Small intestine (tissue), 7 donors: ENCODE data around the gene SLC22A14. TPM values are rescaled to one million over a fixed set of nuclear protein-coding genes. Genes with fewer than 3 reads are reported as not detected.

Experiments used
- DNase-seq, 2 donors: peaks; one replicate each; pipeline versions ENCODE4 v3.0.0 to v3.0.0-alpha.2; 2013
- FAIRE-seq: peaks from 2 replicates; lab custom pipeline; 2012; peaks lifted over from hg19 to GRCh38; lab: Jason Lieb, UNC
- H3K27ac ChIP-seq, 3 donors: one replicate each; pipeline ENCODE4 v1.5.1; 2013; ENCODE audit warnings: low read length in 2 of 3, mild to moderate bottlenecking in 2 of 3, control low read depth in 1 of 3, inconsistent platforms in 1 of 3, low read depth in 1 of 3, moderate library complexity in 1 of 3
- H3K27me3 ChIP-seq, 3 donors: one replicate each; pipeline ENCODE4 v1.6.1; 2013; ENCODE audit warnings: low read length in 3 of 3, inconsistent platforms in 1 of 3; ENCODE audit not compliant: control insufficient read depth in 3 of 3, insufficient read depth in 3 of 3
- H3K36me3 ChIP-seq, 3 donors: one replicate each; pipeline ENCODE4 v1.6.1; 2013; ENCODE audit warnings: low read length in 3 of 3, inconsistent platforms in 1 of 3, low read depth in 1 of 3, mild to moderate bottlenecking in 1 of 3, moderate library complexity in 1 of 3; ENCODE audit not compliant: control insufficient read depth in 3 of 3, insufficient read depth in 2 of 3
- H3K4me1 ChIP-seq, 3 donors: one replicate each; pipeline ENCODE4 v1.6.1; 2013; ENCODE audit warnings: low read length in 2 of 3, inconsistent platforms in 1 of 3, low read depth in 1 of 3, mild to moderate bottlenecking in 1 of 3, moderate library complexity in 1 of 3; ENCODE audit not compliant: control insufficient read depth in 3 of 3, insufficient read depth in 2 of 3
- H3K4me3 ChIP-seq, 3 donors: one replicate each; pipeline ENCODE4 v1.5.1; 2013; ENCODE audit warnings: low read length in 3 of 3, control low read depth in 1 of 3, inconsistent platforms in 1 of 3, low read depth in 1 of 3, mild to moderate bottlenecking in 1 of 3, moderate library complexity in 1 of 3
- H3K9me3 ChIP-seq, 2 donors: one replicate each; pipeline ENCODE4 v1.6.1; 2013; ENCODE audit warnings: low read depth in 1 of 2, low read length in 1 of 2; ENCODE audit not compliant: control insufficient read depth in 2 of 2, insufficient read depth in 1 of 2
- WGBS, 3 donors: extraction: QIAGEN DNeasy Blood & Tissue Kit; methylation state at CpG; one replicate each; pipeline ENCODE4 v1.1.7; 2013; 5-methylcytosine and 5-hydroxymethylcytosine counted together
- polyA plus RNA-seq, 4 donors: library from polyadenylated mRNA; stranded (reverse) in 3 of 4; unstranded in 1 of 4; fragments of 200-250 nt in 3 of 4; fragments of 120-200 nt in 1 of 4; gene quantifications; one replicate each; pipeline versions ENCODE4 v1.2.1 to v1.2.3, GENCODE V29; 2013
- donor health status: healthy with polysubstance abuse.
- donor health status: control.
- donor health status: control.
- donor health status: Bipolar disorder and iron deficiency.
- donor health status: healthy.

SLC22A14 gene
- polyA plus RNA-seq, 4 donors, result 0.04 to 0.27 (median 0.09) TPM; not detected in 1

DNA sequence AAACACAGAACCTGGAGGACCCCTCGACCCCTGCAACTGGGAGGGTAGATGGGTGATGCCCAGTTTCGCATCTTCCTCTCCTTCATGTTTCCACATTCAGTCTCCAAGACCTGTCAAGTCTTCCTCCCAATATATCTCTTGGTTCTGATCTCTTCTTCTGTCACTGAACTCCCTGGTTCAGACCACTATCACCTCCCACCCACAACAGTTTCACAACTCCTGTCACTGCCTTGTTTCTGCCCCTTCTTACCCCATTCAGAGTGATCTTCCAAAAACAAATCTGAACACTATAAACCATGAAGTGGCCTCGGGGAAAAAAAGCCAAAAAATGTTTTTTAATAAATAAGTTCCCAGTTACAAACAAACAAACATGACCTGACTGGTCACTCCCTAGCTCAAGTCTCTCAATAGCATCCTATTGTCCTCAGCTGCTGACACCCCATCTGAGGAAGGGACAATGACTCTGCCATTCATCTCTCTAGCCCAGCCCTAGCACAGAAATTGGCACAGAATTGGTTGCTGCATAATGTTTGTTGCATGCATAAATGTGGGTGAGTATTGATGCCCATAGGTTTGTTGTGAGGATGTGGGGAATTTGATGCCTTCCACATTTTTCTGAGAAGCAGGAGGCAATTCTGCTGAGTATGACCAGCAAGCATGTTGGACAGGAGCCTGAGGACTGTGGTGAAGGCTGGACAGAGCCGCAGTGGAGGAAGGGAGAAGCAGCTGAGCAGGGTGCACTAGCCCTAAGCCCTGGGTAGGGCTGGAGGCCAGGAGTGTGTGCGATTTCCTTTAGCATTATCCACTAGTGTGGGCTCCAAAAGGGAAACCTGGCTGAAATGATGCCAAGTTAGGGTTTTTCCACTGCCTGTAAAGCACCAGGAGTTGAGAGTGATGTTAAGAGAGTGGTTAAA is 52.3 kb downstream of the SLC22A14 start:
- DNase-seq, result no peak
- Histone ChIP-seq H3K9me3 (no peaks in the 10 kb centered on the region), H3K27ac (no peak overlapping the region), H3K27me3 (no peaks in the 10 kb centered on the region), H3K36me3 (no peaks in the 10 kb centered on the region), H3K4me1 (no peaks in the 10 kb centered on the region), H3K4me3 (no peak overlapping the region)
- FAIRE-seq, result no peak
- 70 to 82% (median 80%) methylated on average over 5 of the region's 5 CpGs for WGBS, 3 donors

DNA sequence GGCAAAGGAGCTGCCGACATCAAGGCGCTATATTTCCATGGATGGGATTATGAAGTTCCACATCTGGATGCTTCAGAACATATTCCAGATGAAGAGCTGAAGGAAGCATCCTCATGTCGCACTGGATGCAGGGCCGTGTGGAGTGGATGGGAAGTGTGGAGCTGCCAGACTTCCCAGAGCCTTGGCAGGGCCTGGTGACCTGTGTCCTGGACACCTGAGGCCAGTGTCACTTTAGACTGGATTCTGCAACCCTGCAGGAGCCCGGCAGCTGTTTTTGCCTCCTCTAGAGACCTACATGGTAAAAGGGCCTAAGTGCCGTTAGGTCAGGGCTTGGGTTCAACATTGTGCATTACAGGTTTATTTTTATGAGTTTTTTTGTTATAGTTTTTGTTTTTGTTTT is 53.2 kb downstream of the SLC22A14 start:
- Histone ChIP-seq H3K4me3 (no peak overlapping the region), H3K27me3 (no peaks in the 10 kb centered on the region), H3K4me1 (no peaks in the 10 kb centered on the region), H3K36me3 (no peaks in the 10 kb centered on the region), H3K9me3 (no peaks in the 10 kb centered on the region), H3K27ac (no peak overlapping the region)
- 84 to 86% (median 86%) methylated on average over 6 of the region's 6 CpGs for WGBS, 3 donors
- DNase-seq (no peak), FAIRE-seq (no peak)

DNA sequence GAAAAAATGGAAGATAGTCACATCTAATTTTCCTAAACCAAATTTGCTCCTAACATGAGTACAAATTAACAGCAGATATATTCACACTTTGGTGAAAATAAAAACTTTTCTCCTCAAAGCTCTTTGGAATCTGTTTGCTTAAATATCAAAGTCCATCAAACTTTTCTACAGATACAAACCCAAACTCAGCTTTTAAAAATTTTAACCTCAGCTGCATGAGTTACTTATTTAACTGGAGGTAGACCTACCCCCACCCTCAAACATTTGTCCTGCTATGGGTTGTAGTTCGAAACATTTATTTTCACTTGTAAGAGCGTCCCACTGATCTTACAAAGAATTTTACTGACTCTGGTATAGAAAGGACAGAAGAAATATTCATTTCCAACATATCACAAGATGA is 55.6 kb downstream of the SLC22A14 start:
- no peak overlapping the region for H3K27ac ChIP-seq
- no peaks in the 10 kb centered on the region for H3K27me3 ChIP-seq
- FAIRE-seq (no peak), DNase-seq (no peak)
- 88 to 93% (median 90%) methylated on average over 2 of the region's 2 CpGs for WGBS, 3 donors
- no peaks in the 10 kb centered on the region for H3K9me3 ChIP-seq
- H3K4me3 ChIP-seq, result no peak overlapping the region
- no peaks in the 10 kb centered on the region for H3K4me1 ChIP-seq
- no peaks in the 10 kb centered on the region for H3K36me3 ChIP-seq

DNA sequence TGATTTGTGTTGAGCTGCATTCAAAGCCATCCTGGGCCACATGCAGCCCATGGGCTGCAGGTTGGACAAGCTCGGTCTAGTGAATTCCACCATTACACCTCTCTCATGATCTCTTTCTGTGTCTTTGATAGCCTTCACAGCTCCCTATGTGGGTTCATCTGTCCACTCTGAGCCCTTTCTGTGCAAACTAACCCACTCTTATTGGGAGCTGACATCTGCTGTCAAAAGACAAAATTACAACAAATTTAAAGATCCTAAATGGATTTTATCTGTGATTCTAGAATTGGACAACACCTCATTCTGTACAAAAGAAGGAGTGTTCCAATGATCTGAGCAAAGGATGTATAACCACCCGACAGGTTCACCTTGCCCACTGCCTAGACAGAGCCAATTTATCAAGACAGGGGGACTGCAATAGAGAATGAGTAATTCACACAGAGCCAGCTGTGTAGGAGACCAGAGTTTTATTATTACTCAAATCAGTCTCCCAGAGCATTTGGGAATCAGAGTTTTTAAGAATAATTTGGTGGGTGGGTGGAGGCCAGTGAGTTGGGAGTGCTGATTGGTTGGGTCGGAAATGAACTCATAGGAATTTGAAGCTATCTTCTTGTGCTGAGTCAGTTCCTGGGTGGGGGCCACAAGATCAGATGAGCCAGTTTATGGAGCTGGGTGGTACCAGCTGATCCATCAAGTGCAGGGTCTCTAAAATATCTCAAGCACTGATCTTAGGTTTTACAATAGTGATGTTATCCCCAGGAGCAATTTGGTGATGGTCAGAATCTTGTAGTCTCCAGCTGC is 61.9 kb downstream of the SLC22A14 start:
- 90 to 98% (median 90%) methylated on average over 3 of the region's 3 CpGs for WGBS, 3 donors

DNA sequence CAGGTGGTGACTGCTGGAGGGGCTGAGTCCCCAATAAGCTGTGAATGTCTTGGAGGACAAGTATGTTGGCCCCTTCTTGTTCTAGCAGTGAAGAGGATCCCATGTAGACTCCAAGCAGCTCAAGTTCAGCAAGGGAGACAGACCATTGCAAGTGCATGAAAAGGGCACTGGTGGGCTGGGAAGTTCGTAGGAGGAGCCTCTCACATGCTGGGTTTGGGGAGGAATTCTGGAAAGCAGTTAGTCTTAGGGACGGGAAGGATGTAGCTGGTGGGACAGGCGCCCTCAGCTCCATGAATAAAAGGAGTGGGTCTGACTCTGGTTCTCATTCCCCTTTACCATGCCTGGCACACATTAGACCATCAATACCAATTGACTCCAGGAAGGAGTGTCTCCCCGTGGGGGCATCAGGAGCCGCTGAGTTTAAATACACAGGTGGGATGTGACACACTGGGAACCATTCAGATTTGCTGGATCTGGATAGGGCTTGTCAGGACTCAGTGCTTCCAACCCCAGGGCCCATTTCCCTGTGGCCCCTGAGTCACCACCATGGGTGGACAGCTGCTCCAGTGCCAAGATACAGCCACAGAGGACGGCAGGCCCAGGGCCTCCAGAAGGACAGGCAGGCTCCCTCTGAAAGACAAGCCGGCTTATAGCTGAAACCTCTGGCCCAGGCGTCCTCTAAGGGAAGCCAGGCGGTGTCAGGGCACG is 63.9 kb downstream of the SLC22A14 start:
- peaks cover 0 to 19% (median 0%) of the 10 kb centered on the region in 3 donors for H3K36me3 ChIP-seq
- H3K4me1 ChIP-seq, result peaks cover 2 to 3% (median 3%) of the 10 kb centered on the region in 3 donors
- no peak for FAIRE-seq
- no peak for DNase-seq
- no peaks in the 10 kb centered on the region for H3K27me3 ChIP-seq
- H3K9me3 ChIP-seq, result peaks cover 0 to 4% of the 10 kb centered on the region in 2 donors
- WGBS, 3 donors, result 42 to 52% (median 43%) methylated on average over 9 to 10 of the region's 10 CpGs
- H3K4me3 ChIP-seq, result peak overlapping the region in 1 of 3 donors; percentile 59
- peak overlapping the region; percentile 21 to 34 (median 21) for H3K27ac ChIP-seq

More for the DNA sequence above, 61.9 kb downstream of the SLC22A14 start:
- DNase-seq, result no peak
- peaks cover 0 to 14% (median 0%) of the 10 kb centered on the region in 3 donors for H3K36me3 ChIP-seq
- H3K4me1 ChIP-seq, result peaks cover under 1 to 3% (median 2%) of the 10 kb centered on the region in 3 donors
- no peaks in the 10 kb centered on the region for H3K27me3 ChIP-seq
- FAIRE-seq, result no peak
- H3K9me3 ChIP-seq, result peaks cover 0 to 4% of the 10 kb centered on the region in 2 donors
- no peak overlapping the region for H3K27ac ChIP-seq
- H3K4me3 ChIP-seq, result no peak overlapping the region

DNA sequence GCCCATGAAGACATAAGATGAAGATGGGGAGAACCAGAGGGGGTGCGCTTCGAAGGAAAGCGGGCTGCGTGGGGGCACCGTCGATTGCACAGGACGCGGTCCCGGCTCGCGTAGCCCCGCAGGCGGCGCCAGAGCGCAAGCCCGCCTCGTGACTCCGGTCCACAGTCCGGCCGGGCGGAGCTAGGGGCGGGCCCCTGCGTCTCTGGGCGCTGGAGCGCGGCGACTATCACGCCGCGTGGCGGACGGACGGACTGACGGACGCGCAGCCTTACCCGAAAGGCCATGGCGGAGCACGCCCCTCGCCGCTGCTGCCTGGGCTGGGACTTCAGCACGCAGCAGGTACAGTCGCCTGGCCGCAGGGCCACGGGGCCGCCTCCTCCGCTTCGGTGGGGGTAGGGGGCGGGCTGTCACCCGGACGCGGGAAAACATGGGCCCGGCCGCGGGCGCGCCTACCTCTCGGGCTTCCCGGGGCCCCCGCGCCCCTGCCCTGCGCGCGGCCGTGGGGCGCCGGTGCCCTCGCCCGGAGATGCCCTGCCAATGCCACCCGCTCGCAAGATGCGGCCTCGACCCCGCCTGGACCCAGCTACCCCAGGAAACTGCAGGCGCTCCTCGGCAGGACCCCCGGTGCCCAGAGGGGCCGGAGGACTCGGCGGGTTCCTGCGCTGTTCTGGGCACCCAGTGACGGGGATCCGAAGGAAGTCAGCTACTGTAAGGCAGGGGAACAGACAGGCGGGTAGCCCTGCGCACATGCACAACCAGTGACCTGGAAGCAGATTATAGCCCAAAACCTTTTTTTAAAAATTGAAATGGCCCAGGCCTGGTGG is 64.7 kb downstream of the SLC22A14 start, which contains the start of gene XYLB:
Gene XYLB, plus strand, starts transcription at position 199 of the 824 bp plus-strand sequence. Its CDS starts 84 bp downstream, at position 283.
- peaks cover 0 to 19% (median 0%) of the 10 kb centered on the region in 3 donors for H3K36me3 ChIP-seq
- no peaks in the 10 kb centered on the region for H3K27me3 ChIP-seq
- 1% methylated on average over 65 to 85 of the region's 85 CpGs for WGBS, 3 donors
- H3K4me3 ChIP-seq, result peak within 1 kb of the TSS; percentile 53 to 63 (median 59)
- DNase-seq (peak; percentile 87 to 96), FAIRE-seq (no peak)
- H3K27ac ChIP-seq, result peak within 1 kb of the TSS; percentile 60 to 73 (median 62)
- H3K9me3 ChIP-seq, result peaks cover 0 to 4% of the 10 kb centered on the region in 2 donors
- peaks cover 2 to 3% (median 3%) of the 10 kb centered on the region in 3 donors for H3K4me1 ChIP-seq

DNA sequence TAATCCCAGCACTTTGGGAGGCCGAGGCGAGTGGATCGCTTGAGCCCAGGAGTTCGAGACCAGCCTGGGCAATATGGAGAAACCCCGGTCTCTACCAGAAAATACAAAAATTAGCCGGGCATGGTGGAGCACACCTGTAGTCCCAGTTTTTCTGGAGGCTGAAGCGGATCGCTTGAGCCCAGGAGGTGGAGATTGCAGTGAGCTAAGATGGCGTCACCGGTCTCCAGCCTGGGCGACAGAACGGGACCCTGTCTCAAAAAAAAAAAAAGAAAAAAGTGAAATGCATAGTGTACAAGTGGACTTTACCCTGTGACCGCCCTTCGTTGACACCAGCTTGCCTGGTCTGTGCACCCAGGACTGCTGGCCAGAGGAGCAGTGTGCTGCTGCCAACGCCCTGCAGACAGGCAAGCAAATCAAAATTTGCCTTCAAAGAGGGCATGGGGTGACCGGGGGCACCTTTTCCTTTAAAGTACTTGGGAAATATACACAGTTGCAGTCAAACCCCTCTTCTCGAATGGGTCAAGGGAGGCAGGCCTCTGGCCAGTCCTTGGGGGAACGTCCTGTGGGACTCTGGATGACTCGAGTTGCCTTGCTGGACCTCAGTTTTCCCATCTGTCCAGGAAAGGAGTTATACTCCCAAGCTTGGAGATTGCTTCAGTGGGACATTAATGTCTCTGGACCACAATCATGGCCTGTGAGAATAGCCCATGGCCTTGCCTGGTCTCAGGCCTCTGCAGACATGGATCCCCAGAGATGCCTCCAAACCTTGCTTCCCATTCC is 65.5 kb downstream of the SLC22A14 start:
- whole genome bisulfite sequencing, 3 donors, result 23 to 65% (median 37%) methylated on average over 19 of the region's 19 CpGs
- FAIRE-seq, result no peak
- H3K4me3 ChIP-seq, result peak overlapping the region; percentile 53 to 63 (median 59)

More for the DNA sequence above, 65.5 kb downstream of the SLC22A14 start:
- Histone ChIP-seq H3K9me3 (peaks cover 0 to 4% of the 10 kb centered on the region in 2 donors), H3K27me3 (no peaks in the 10 kb centered on the region), H3K36me3 (peaks cover 0 to 25% (median 0%) of the 10 kb centered on the region in 3 donors), H3K27ac (peak overlapping the region; percentile 60 to 73 (median 62)), H3K4me1 (peaks cover 2 to 3% (median 3%) of the 10 kb centered on the region in 3 donors)
- DNase-seq, result peak; percentile 68 to 69
